SK-N-SH (cell line): ENCODE measurements around the gene PSMB11. TPM values are rescaled to one million over a fixed set of nuclear protein-coding genes. Genes with fewer than 3 reads are reported as not detected.

Experiments
- CTCF ChIA-PET: fragments of 300-600, 350-600 bp; formaldehyde crosslinking; extraction: SDS; loops from one replicate; lab custom pipeline; 2021; lab: Yijun Ruan, JAX
- POLR2A ChIA-PET: fragments of 350-600 bp; sonication (Branson Sonifier 250); formaldehyde crosslinking; extraction: SDS; loops from one replicate; lab custom pipeline; 2020; ENCODE audit warnings: antibody characterized with exemption, inconsistent platforms; lab: Yijun Ruan, JAX
- DNase-seq: peaks from one replicate; pipeline ENCODE4 v3.0.0; 2012
- H2AFZ ChIP-seq: fragments of 200-600 bp; sonication (generic); 2 replicates; pipeline ENCODE4 v1.8.1; 2016; ENCODE audit warnings: antibody characterized with exemption, mild to moderate bottlenecking, low read depth
- H3F3A ChIP-seq: fragments of 200-600 bp; sonication (generic); replicated peaks from 2 replicates; pipeline ENCODE3; 2016; ENCODE audit warnings: antibody characterized with exemption, mild to moderate bottlenecking; ENCODE audit not compliant: insufficient read depth
- H3K27ac ChIP-seq, 2 experiments: fragments of 200-500 bp in 1 of 2; fragments of 200-600 bp in 1 of 2; sonication (Bioruptor generic) in 1 of 2; sonication (generic), shearing (Covaris generic) in 1 of 2; 2 replicates each; pipeline versions ENCODE4 v1.5.1 to v1.6.1; 2014 to 2016; ENCODE audit warnings: low read depth in 2 of 2, inconsistent platforms in 1 of 2, low read length in 1 of 2, mild to moderate bottlenecking in 1 of 2, mixed read lengths in 1 of 2
- H3K27me3 ChIP-seq: fragments of 200-600 bp; sonication (generic), shearing (Covaris generic); 2 replicates; pipeline ENCODE4 v1.6.1; 2016; ENCODE audit warnings: mixed run types; ENCODE audit not compliant: insufficient read depth
- H3K36me3 ChIP-seq, 2 experiments: fragments of 200-500 bp in 1 of 2; fragments of 200-600 bp in 1 of 2; sonication (Bioruptor generic) in 1 of 2; sonication (generic) in 1 of 2; replicated peaks in 1 of 2; 2 replicates each; pipeline versions ENCODE3 to v1.5.1; 2014 to 2016; ENCODE audit warnings: low read length in 1 of 2, mild to moderate bottlenecking in 1 of 2; ENCODE audit not compliant: insufficient read depth in 2 of 2, control insufficient read depth in 1 of 2
- H3K4me1 ChIP-seq, 2 experiments: fragments of 200-500 bp in 1 of 2; fragments of 200-600 bp in 1 of 2; sonication (Bioruptor generic) in 1 of 2; sonication (generic), shearing (Covaris generic) in 1 of 2; 2 replicates each; pipeline versions ENCODE4 v1.5.1 to v1.6.1; 2014 to 2016; ENCODE audit warnings: low read depth in 1 of 2, low read length in 1 of 2, mixed run types in 1 of 2; ENCODE audit not compliant: insufficient read depth in 2 of 2, control insufficient read depth in 1 of 2
- H3K4me2 ChIP-seq: fragments of 200-600 bp; sonication (generic), shearing (Covaris generic); 2 replicates; pipeline ENCODE4 v1.6.1; 2017; ENCODE audit warnings: mixed run types
- H3K4me3 ChIP-seq, 2 experiments: fragments of 200-500 bp in 1 of 2; fragments of 200-600 bp in 1 of 2; sonication (Bioruptor generic) in 1 of 2; sonication (generic), shearing (Covaris generic) in 1 of 2; 2 replicates each; pipeline versions ENCODE4 v1.5.1 to v1.8.1; 2014 to 2016; ENCODE audit warnings: low read depth in 2 of 2, inconsistent platforms in 1 of 2, low read length in 1 of 2, mild to moderate bottlenecking in 1 of 2, mixed read lengths in 1 of 2, moderate library complexity in 1 of 2
- H3K79me2 ChIP-seq: fragments of 200-600 bp; sonication (generic); 2 replicates; pipeline ENCODE4 v1.8.1; 2017; ENCODE audit warnings: mild to moderate bottlenecking; ENCODE audit not compliant: insufficient read depth
- H3K9ac ChIP-seq: fragments of 200-600 bp; sonication (generic); 2 replicates; pipeline ENCODE4 v1.6.1; 2017; ENCODE audit warnings: mixed run types
- H3K9me2 ChIP-seq: fragments of 200-600 bp; sonication (generic); 2 replicates; pipeline ENCODE4 v1.6.1; 2017; ENCODE audit warnings: mixed run types
- H3K9me3 ChIP-seq: fragments of 200-600 bp; sonication (generic); 2 replicates; pipeline ENCODE4 v1.6.1; 2017; ENCODE audit warnings: mixed run types, mild to moderate bottlenecking, moderate library complexity
- H4K20me1 ChIP-seq: fragments of 200-600 bp; sonication (generic); 2 replicates; pipeline ENCODE4 v1.6.1; 2017; ENCODE audit warnings: mild to moderate bottlenecking, mixed run types; ENCODE audit not compliant: insufficient read depth
- CHD2 ChIP-seq: fragments of 150-350 bp; IDR thresholded peaks from 2 replicates; pipeline ENCODE4 v1.6.1; 2018; ENCODE audit warnings: low read length; ENCODE audit not compliant: partially characterized antibody
- CTCF ChIP-seq: fragments of 200-600 bp; sonication (generic); IDR thresholded peaks from 2 replicates; pipeline ENCODE4 v1.6.1; 2017; ENCODE audit warnings: antibody characterized with exemption, mild to moderate bottlenecking, moderate library complexity
- ELF1 ChIP-seq: IDR thresholded peaks from 2 replicates; pipeline ENCODE4 v1.4.0; 2012
- EP300 ChIP-seq, 2 experiments: IDR thresholded peaks; 2 replicates each; pipeline versions ENCODE4 v1.4.0 to v1.6.1; 2012; ENCODE audit warnings: borderline replicate concordance in 1 of 2, low read depth in 1 of 2, low read length in 1 of 2
- EZH2phosphoT487 ChIP-seq: fragments of 200-600 bp; sonication (generic); IDR thresholded peaks from 2 replicates; pipeline ENCODE4 v1.6.1; 2017; ENCODE audit warnings: low read depth, mixed run types, mild to moderate bottlenecking, antibody characterized with exemption, moderate library complexity, borderline replicate concordance
- FOXJ3 ChIP-seq: sonication (generic); formaldehyde crosslinking; IDR thresholded peaks from 2 replicates; pipeline ENCODE4 v1.5.1; 2020; ENCODE audit warnings: mild to moderate bottlenecking, missing genetic modification reagents
- JUND ChIP-seq: IDR thresholded peaks from 2 replicates; pipeline ENCODE4 v1.4.0; 2012
- MAX ChIP-seq: IDR thresholded peaks from 2 replicates; pipeline ENCODE4 v1.4.0; 2012; ENCODE audit warnings: low read depth
- MEF2A ChIP-seq: IDR thresholded peaks from 2 replicates; pipeline ENCODE4 v1.4.0; 2012; ENCODE audit warnings: low read depth, borderline replicate concordance
- NFIC ChIP-seq: IDR thresholded peaks from 2 replicates; pipeline ENCODE4 v1.4.0; 2012; ENCODE audit warnings: borderline replicate concordance
- NRF1 ChIP-seq: IDR thresholded peaks from 2 replicates; pipeline ENCODE4 v1.6.1; 2012; ENCODE audit warnings: low read depth, mild to moderate bottlenecking, low read length
- PBX3 ChIP-seq: IDR thresholded peaks from 2 replicates; pipeline ENCODE4; 2012
- RCOR1 ChIP-seq: fragments of 150-350 bp; IDR thresholded peaks from 2 replicates; pipeline ENCODE4 v1.6.1; 2017; ENCODE audit warnings: antibody characterized with exemption, low read length
- RFX5 ChIP-seq: IDR thresholded peaks from 2 replicates; pipeline ENCODE4 v1.6.1; 2012; ENCODE audit warnings: mild to moderate bottlenecking, improper control_type of control experiment, low read length
- RXRA ChIP-seq: IDR thresholded peaks from 2 replicates; pipeline ENCODE4 v1.4.0; 2012; ENCODE audit warnings: low read depth, mild to moderate bottlenecking, borderline replicate concordance
- SMC3 ChIP-seq: IDR thresholded peaks from 2 replicates; pipeline ENCODE4 v1.6.1; 2012; ENCODE audit warnings: low read depth, low read length, improper control_type of control experiment
- TAF1 ChIP-seq: IDR thresholded peaks from 2 replicates; pipeline ENCODE4 v1.6.1; 2012; ENCODE audit warnings: low read depth, mild to moderate bottlenecking, low read length, moderate library complexity, borderline replicate concordance
- USF1 ChIP-seq: IDR thresholded peaks from 2 replicates; pipeline ENCODE4 v1.4.0; 2012; ENCODE audit warnings: low read depth, borderline replicate concordance
- YY1 ChIP-seq: IDR thresholded peaks from 2 replicates; pipeline ENCODE4 v1.4.0; 2012; ENCODE audit warnings: low read depth, mild to moderate bottlenecking
- ZBTB33 ChIP-seq: IDR thresholded peaks from 2 replicates; pipeline ENCODE4 v1.4.0; 2012; ENCODE audit warnings: low read depth, borderline replicate concordance
- WGBS: methylation state at CpG from one replicate; pipeline ENCODE4 v1.1.6; 2017; ENCODE audit warnings: low lambda C conversion rate; 5-methylcytosine and 5-hydroxymethylcytosine counted together
- polyA plus RNA-seq, 3 experiments: library from polyadenylated mRNA; depleted of rRNA; stranded (reverse); fragments of >200 nt; gene quantifications; 2 replicates each; pipeline ENCODE4 v1.2.3, GENCODE V29; 2012

PSMB11 gene
- polyA plus RNA-seq, 1 of the 3 experiments (the other 2 are of a cell fraction): not detected

- Histone ChIP-seq H3K27ac (no peak overlapping the region), H3K9ac (no peak overlapping the region), H3K4me2 (no peak overlapping the region), H3K79me2 (peaks cover 88% of the 10 kb centered on the region), H3K9me2 (no peaks in the 10 kb centered on the region), H3K27me3 (no peaks in the 10 kb centered on the region), H4K20me1 (no peaks in the 10 kb centered on the region; the same call in 1 of the 2 replicates), H3K4me3 (no peak overlapping the region), H3K36me3 (peaks cover 58 to 92% of the 10 kb centered on the region in 2 experiments), H2AFZ (no peak overlapping the region), H3K4me1 (no peaks in the 10 kb centered on the region), H3F3A (peaks cover 13% of the 10 kb centered on the region), H3K9me3 (no peaks in the 10 kb centered on the region)
- ChIA-PET CTCF (interaction anchor here (1.4 to 7.5 kb wide), 3 partner anchors 9 to 34 kb away, joined by 6 to 73 read pairs (median 8); no protein-coding TSS in a partner anchor), POLR2A (no interaction called here)
- TF ChIP-seq EP300 (IDR thresholded peaks at IDR 0.05; ENCODE audit: borderline replicate concordance in 1 of 2, low read depth in 1 of 2, low read length in 1 of 2) (no peak), EZH2phosphoT487 (no peak), MEF2A (no peak), NFIC (no peak), TAF1 (no peak), JUND (no peak), PBX3 (no peak), RXRA (no peak), USF1 (no peak), ZBTB33 (no peak), RCOR1 (no peak), CTCF (no peak), CHD2 (no peak), MAX (no peak), ELF1 (no peak), SMC3 (no peak), YY1 (no peak), RFX5 (no peak), NRF1 (no peak), FOXJ3 (no peak)
- 100% methylated on average over 1 of the region's 1 CpG for WGBS
- DNase-seq: no peak
Observed at GRCh38 chr14:23086565-23086964, 44.6 kb downstream of the PSMB11 start.
